Keratinocyte (primary cell): ENCODE measurements around the gene ZFYVE28. TPM values are rescaled to one million over a fixed set of nuclear protein-coding genes. Genes with fewer than 3 reads are reported as not detected.

Experiments used
- DNase-seq: peaks from one replicate; pipeline ENCODE4 v3.0.0-alpha.2; 2011; ENCODE audit warnings: low read depth, missing footprints, low spot score
- FAIRE-seq: peaks from 2 replicates; lab custom pipeline; 2011; peaks lifted over from hg19 to GRCh38; lab: Jason Lieb, UNC
- H2AFZ ChIP-seq: 2 replicates; pipeline ENCODE4 v1.6.0; 2012; ENCODE audit warnings: low read length, control low read depth, inconsistent platforms; ENCODE audit not compliant: control insufficient read depth
- H3K27ac ChIP-seq: 2 replicates; pipeline ENCODE4 v1.5.1; 2011; ENCODE audit warnings: low read length; ENCODE audit not compliant: control insufficient read depth, insufficient read depth
- H3K27me3 ChIP-seq: 3 replicates; pipeline ENCODE4 v1.6.0; 2011; ENCODE audit warnings: low read length; ENCODE audit not compliant: control insufficient read depth, insufficient read depth; ENCODE audit errors: extremely low read depth
- H3K36me3 ChIP-seq, 2 experiments: 2 replicates in 1 of 2; 3 replicates in 1 of 2; pipeline ENCODE4 v1.5.1; 2011; ENCODE audit warnings: low read length in 2 of 2, mild to moderate bottlenecking in 1 of 2; ENCODE audit not compliant: control insufficient read depth in 2 of 2, insufficient read depth in 2 of 2; ENCODE audit errors: extremely low read depth in 1 of 2
- H3K4me1 ChIP-seq: 3 replicates; pipeline ENCODE4 v1.5.1; 2011; ENCODE audit warnings: low read length; ENCODE audit not compliant: control insufficient read depth, insufficient read depth; ENCODE audit errors: extremely low read depth
- H3K4me2 ChIP-seq: 3 replicates; pipeline ENCODE4 v1.6.0; 2011; ENCODE audit warnings: low read depth, low read length; ENCODE audit not compliant: control insufficient read depth, insufficient read depth; ENCODE audit errors: extremely low read depth
- H3K4me3 ChIP-seq, 3 experiments: fragments of 200-600 bp in 1 of 3; sonication (generic) in 1 of 3; 2 replicates in 2 of 3; 3 replicates in 1 of 3; pipeline ENCODE4 v1.5.1; 2011 to 2016; ENCODE audit warnings: low read length in 3 of 3, mild to moderate bottlenecking in 3 of 3, control low read depth in 2 of 3, inconsistent platforms in 1 of 3, low read depth in 1 of 3, mixed read lengths in 1 of 3, mixed run types in 1 of 3, moderate library complexity in 1 of 3; ENCODE audit not compliant: control insufficient read depth in 2 of 3, insufficient read depth in 2 of 3; ENCODE audit errors: extremely low read depth in 1 of 3
- H3K79me2 ChIP-seq: 2 replicates; pipeline ENCODE4 v1.6.0; 2012; ENCODE audit warnings: low read length; ENCODE audit not compliant: control insufficient read depth, insufficient read depth
- H3K9ac ChIP-seq: 3 replicates; pipeline ENCODE4 v1.6.0; 2011; ENCODE audit warnings: low read length; ENCODE audit not compliant: control insufficient read depth, insufficient read depth; ENCODE audit errors: extremely low read depth
- H3K9me1 ChIP-seq: 3 replicates; pipeline ENCODE4 v1.6.0; 2011; ENCODE audit warnings: low read length; ENCODE audit not compliant: control insufficient read depth, insufficient read depth; ENCODE audit errors: extremely low read depth
- H3K9me3 ChIP-seq: 2 replicates; pipeline ENCODE4 v1.5.1; 2012; ENCODE audit warnings: low read depth, low read length; ENCODE audit not compliant: control insufficient read depth
- H4K20me1 ChIP-seq: 3 replicates; pipeline ENCODE4 v1.6.0; 2011; ENCODE audit warnings: low read length; ENCODE audit not compliant: control insufficient read depth, insufficient read depth; ENCODE audit errors: extremely low read depth
- CTCF ChIP-seq, 3 experiments: IDR thresholded peaks in 1 of 3; conservative IDR thresholded peaks in 1 of 3; optimal IDR thresholded peaks in 1 of 3; 2 replicates in 2 of 3; 3 replicates in 1 of 3; pipeline versions ENCODE3 to v1.5.1; 2011; ENCODE audit warnings: low read length in 3 of 3, mild to moderate bottlenecking in 3 of 3, moderate library complexity in 2 of 3, control low read depth in 1 of 3, inconsistent platforms in 1 of 3; ENCODE audit not compliant: insufficient read depth in 2 of 3; ENCODE audit errors: extremely low read depth in 1 of 3
- EZH2 ChIP-seq: IDR thresholded peaks from one replicate; pipeline ENCODE4 v1.6.1; 2012; ENCODE audit warnings: inconsistent platforms, mild to moderate bottlenecking, low read length, moderate library complexity
- dilution Hi-C: fragments of 300-500 bp; cut with MboI; formaldehyde crosslinking; loops from one replicate; pipeline ENCODE4 v1.7.0; 2020; ENCODE audit warnings: low sequenced_read_pairs; ENCODE audit not compliant: extremely low pct_ligation_motif_present
- polyA plus RNA-seq, 5 experiments: library from polyadenylated mRNA; depleted of rRNA in 3 of 5; stranded (reverse) in 3 of 5; stranded (forward) in 1 of 5; unstranded in 1 of 5; fragments of >200 nt; gene quantifications; 1 replicate in 1 of 5; 2 replicates in 3 of 5; 3 replicates in 1 of 5; pipeline versions ENCODE4 v1.2.1 to v1.2.3, GENCODE V29; 2011 to 2012; ENCODE audit warnings: missing spikeins in 2 of 5, low read depth in 1 of 5, low replicate concordance in 1 of 5

The ZFYVE28 gene
- polyA plus RNA-seq, 1 donor (not counting 4 experiments of a cell fraction or from before 2014, with no cell fraction given), result 0.33 TPM

GRCh38 chr4:2243681-2244380 is 174.6 kb downstream of the ZFYVE28 start:
- Histone ChIP-seq H3K79me2 (peaks cover 26% of the 10 kb centered on the region), H3K9ac (no peak overlapping the region), H3K9me3 (no peaks in the 10 kb centered on the region), H3K9me1 (no peaks in the 10 kb centered on the region), H3K4me1 (peaks cover 18% of the 10 kb centered on the region), H3K4me2 (no peak overlapping the region), H4K20me1 (no peaks in the 10 kb centered on the region), H3K36me3 (no peaks in the 10 kb centered on the region), H3K4me3 (no peak overlapping the region), H2AFZ (no peak overlapping the region), H3K27ac (no peak overlapping the region), H3K27me3 (no peaks in the 10 kb centered on the region)
- FAIRE-seq, result no peak
- no peak for DNase-seq
- TF ChIP-seq EZH2, result no peak
- TF ChIP-seq CTCF (optimal IDR thresholded peaks at IDR 0.05 in 1 of 3, IDR thresholded peaks at IDR 0.05 in 1 of 3, conservative IDR thresholded peaks at IDR 0.05 in 1 of 3; ENCODE audit: extremely low read depth in 1 of 3, insufficient read depth in 2 of 3, low read length in 3 of 3), result no peak
- dilution Hi-C loops, result no loop called here

DNA sequence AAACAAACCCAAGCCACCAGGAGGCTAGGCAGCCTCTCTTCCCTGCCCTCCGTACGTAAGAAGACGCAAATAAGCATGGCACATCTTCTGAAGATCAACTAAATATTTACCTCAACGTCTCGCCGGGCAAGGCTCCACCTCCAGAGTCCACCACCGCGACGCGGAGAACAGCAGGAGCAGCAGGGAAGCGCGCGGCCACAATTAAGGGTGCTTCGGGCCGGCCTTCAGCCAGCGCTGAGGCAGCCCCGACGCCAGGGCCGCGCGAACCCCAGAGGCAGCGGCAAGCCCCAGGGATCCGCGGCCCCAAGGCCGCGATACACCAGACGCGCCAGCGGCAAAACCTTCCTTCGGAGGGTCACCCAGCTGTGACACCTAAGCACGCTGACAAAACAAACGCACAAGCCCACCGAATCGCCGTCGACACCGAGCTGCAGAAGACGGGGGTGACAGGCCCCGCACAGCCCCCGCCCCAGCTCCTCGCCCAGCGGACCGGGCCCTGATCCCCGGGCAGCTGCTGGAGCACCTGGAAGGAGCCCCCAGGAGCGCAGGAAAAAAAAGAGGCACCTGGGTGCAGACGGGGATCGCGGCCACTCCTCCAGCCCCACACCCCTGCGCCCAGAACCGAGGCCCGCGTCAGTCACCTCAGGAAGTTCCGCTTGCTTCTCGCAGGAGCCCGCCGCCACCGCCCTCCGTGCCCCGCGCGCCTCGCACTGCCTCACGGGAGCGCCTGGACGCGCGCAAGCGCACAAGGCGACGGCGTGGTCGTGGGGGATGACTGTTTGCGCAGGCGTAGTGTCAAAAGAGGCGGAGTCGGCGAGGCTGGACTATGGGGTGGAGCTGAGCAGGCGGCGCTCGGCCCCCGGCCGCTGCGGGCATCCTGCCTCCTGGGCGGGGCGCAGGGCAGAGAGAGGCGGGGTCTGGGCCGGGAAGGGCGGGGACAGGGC is 176.8 kb downstream of the ZFYVE28 start, which contains the start of the genes HAUS3 and POLN:
HAUS3 (minus strand) TSS at position 712 of the 944 bp plus-strand sequence. CDS start 1,175 bp downstream, outside the sequence.
POLN (minus strand) TSS at position 712 of the 944 bp plus-strand sequence. CDS start 12,890 bp downstream, outside the sequence.
- DNase-seq (peak; percentile 86), FAIRE-seq (peak; percentile 57)
- Histone ChIP-seq H3K9me1 (no peaks in the 10 kb centered on the region), H4K20me1 (no peaks in the 10 kb centered on the region), H3K9ac (peak within 1 kb of the TSS; percentile 70), H2AFZ (peak within 1 kb of the TSS; percentile 82), H3K4me1 (peaks cover 20% of the 10 kb centered on the region), H3K27me3 (no peaks in the 10 kb centered on the region), H3K4me2 (peak within 1 kb of the TSS; percentile 94), H3K36me3 (no peaks in the 10 kb centered on the region), H3K27ac (peak within 1 kb of the TSS; percentile 24), H3K9me3 (no peaks in the 10 kb centered on the region), H3K79me2 (peaks cover 36% of the 10 kb centered on the region), H3K4me3 (peak within 1 kb of the TSS; percentile 67 to 84 (median 81))
- TF ChIP-seq CTCF (optimal IDR thresholded peaks at IDR 0.05 in 1 of 3, IDR thresholded peaks at IDR 0.05 in 1 of 3, conservative IDR thresholded peaks at IDR 0.05 in 1 of 3; ENCODE audit: extremely low read depth in 1 of 3, insufficient read depth in 2 of 3, low read length in 3 of 3), result peak in 1 of 3 experiments; percentile 11
- no peak for TF ChIP-seq EZH2
- dilution Hi-C loops, result no loop called here
